HepG2 (cell line): ENCODE data around the gene SPAAR. TPM values are rescaled to one million over a fixed set of nuclear protein-coding genes. Genes with fewer than 3 reads are reported as not detected.
A peak's percentile ranks its signal among the peaks of the same experiment; 100 is the strongest.

ENCODE experiments used
- CBFB ChIP-seq: sonication (generic); formaldehyde crosslinking; IDR thresholded peaks from 2 replicates; pipeline ENCODE4 v1.4.0; 2020; ENCODE audit warnings: missing genetic modification reagents
- EEA1 ChIP-seq: sonication (generic); formaldehyde crosslinking; IDR thresholded peaks from 2 replicates; pipeline ENCODE4 v1.5.1; 2020; ENCODE audit warnings: mild to moderate bottlenecking, missing genetic modification reagents, borderline replicate concordance
- FOXA1 ChIP-seq, 2 experiments: fragments of 450-650 bp in 1 of 2; sonication (generic) in 1 of 2; formaldehyde crosslinking in 1 of 2; IDR thresholded peaks; 2 replicates each; pipeline versions ENCODE4 v1.4.0 to v1.6.1; 2016 to 2020; ENCODE audit warnings: missing genetic modification reagents in 1 of 2
- HOXA3 ChIP-seq: sonication (generic); formaldehyde crosslinking; IDR thresholded peaks from 2 replicates; pipeline ENCODE4 v1.5.0; 2020; ENCODE audit warnings: missing genetic modification reagents
- HOXA9 ChIP-seq: sonication (generic); formaldehyde crosslinking; IDR thresholded peaks from 2 replicates; pipeline ENCODE4 v1.8.1; 2022; ENCODE audit warnings: missing genetic modification reagents, mild to moderate bottlenecking, moderate library complexity, borderline replicate concordance
- ISX ChIP-seq: sonication (generic); formaldehyde crosslinking; conservative IDR thresholded peaks from 2 replicates; pipeline ENCODE4 v1.5.0; 2020; ENCODE audit warnings: missing genetic modification reagents
- MED1 ChIP-seq: sonication (generic); formaldehyde crosslinking; IDR thresholded peaks from 2 replicates; pipeline ENCODE4 v1.4.0; 2020; ENCODE audit warnings: missing genetic modification reagents
- PHF21A ChIP-seq: sonication (generic); formaldehyde crosslinking; IDR thresholded peaks from 2 replicates; pipeline ENCODE4 v1.5.0; 2020; ENCODE audit warnings: mild to moderate bottlenecking, missing genetic modification reagents
- PITX1 ChIP-seq: sonication (generic); formaldehyde crosslinking; IDR thresholded peaks from 2 replicates; pipeline ENCODE4 v1.5.1; 2020; ENCODE audit warnings: mild to moderate bottlenecking, missing genetic modification reagents
- RBFOX2 ChIP-seq: fragments of 200-400 bp; formaldehyde crosslinking; IDR thresholded peaks from 2 replicates; pipeline ENCODE4 v1.6.1; 2017; ENCODE audit warnings: low read depth, mild to moderate bottlenecking, low read length
- SOX5 ChIP-seq: IDR thresholded peaks from 2 replicates; pipeline ENCODE4 v1.6.1; 2016; ENCODE audit warnings: borderline replicate concordance
- SOX6 ChIP-seq, 2 experiments: fragments of 450-650 bp in 1 of 2; sonication (generic) in 1 of 2; formaldehyde crosslinking in 1 of 2; IDR thresholded peaks; 2 replicates each; pipeline versions ENCODE4 v1.4.0 to v1.6.1; 2017 to 2020; ENCODE audit warnings: antibody characterized with exemption in 1 of 2, mild to moderate bottlenecking in 1 of 2, missing genetic modification reagents in 1 of 2
- SSRP1 ChIP-seq: IDR thresholded peaks from 2 replicates; pipeline ENCODE4 v1.6.1; 2016; ENCODE audit warnings: control low read depth
- SYNCRIP ChIP-seq: fragments of 200-400 bp; formaldehyde crosslinking; IDR thresholded peaks from 2 replicates; pipeline ENCODE4 v1.6.1; 2018; ENCODE audit warnings: mild to moderate bottlenecking, low read depth, low read length; ENCODE audit not compliant: insufficient read depth
- TARDBP ChIP-seq: sonication (generic); formaldehyde crosslinking; IDR thresholded peaks from 2 replicates; pipeline ENCODE4 v1.8.0; 2022; ENCODE audit warnings: mild to moderate bottlenecking, missing genetic modification reagents
- ZFP91 ChIP-seq: sonication (generic); formaldehyde crosslinking; IDR thresholded peaks from 2 replicates; pipeline ENCODE4 v1.9.0; 2022; ENCODE audit warnings: missing genetic modification reagents, mild to moderate bottlenecking, borderline replicate concordance
- ZFY ChIP-seq: sonication (generic); formaldehyde crosslinking; IDR thresholded peaks from 2 replicates; pipeline ENCODE4 v1.4.0; 2020; ENCODE audit warnings: missing genetic modification reagents
- ZNF615 ChIP-seq: sonication (generic); formaldehyde crosslinking; IDR thresholded peaks from 2 replicates; pipeline ENCODE4 v1.5.0; 2020; ENCODE audit warnings: mild to moderate bottlenecking, missing genetic modification reagents, borderline replicate concordance
- polyA plus RNA-seq, 8 experiments: library from polyadenylated mRNA; depleted of rRNA in 3 of 8; stranded (reverse) in 7 of 8; unstranded in 1 of 8; fragments of >200 nt; fragmentation: Illumina TruSeq in 4 of 8; extraction: Trizol in 4 of 8; gene quantifications; 2 replicates each; pipeline versions ENCODE4 v1.2.1 to v1.2.3, GENCODE V29; 2011 to 2016; ENCODE audit warnings: low read depth in 4 of 8, missing spikeins in 1 of 8, mixed read lengths in 1 of 8; ENCODE audit not compliant: insufficient read depth in 1 of 8
- total RNA-seq, 5 experiments: library from RNA; depleted of rRNA; stranded (reverse); fragments of >200 nt; fragmentation: Illumina TruSeq; extraction: Trizol; gene quantifications; 2 replicates each; pipeline ENCODE4 v1.2.3, GENCODE V29; 2016; ENCODE audit warnings: low read depth in 1 of 5
- TF ChIP-seq, protein P1 (sequence below): sonication (generic); formaldehyde crosslinking; IDR thresholded peaks from 2 replicates; pipeline ENCODE4 v1.4.0; 2020; ENCODE audit warnings: missing genetic modification reagents, borderline replicate concordance
- TF ChIP-seq, protein P2 (sequence below): sonication (generic); formaldehyde crosslinking; IDR thresholded peaks from 2 replicates; pipeline ENCODE4 v1.4.0; 2020; ENCODE audit warnings: missing genetic modification reagents, borderline replicate concordance

SPAAR gene
- total and polyA plus RNA-seq, 2 of the 13 experiments (the other 11 are each of a cell fraction or from before 2014, with no cell fraction given), result 0.07 TPM; not detected in 1

GRCh38 chr9:35905912-35906679 is 3.2 kb upstream of the SPAAR start, which contains the start of gene HRCT1 (continued):
- peak; percentile 48; the same call in 1 of the 2 replicates for TF ChIP-seq ZFP91 (CRISPR knock-in tag)
- TF ChIP-seq, protein P1, sequence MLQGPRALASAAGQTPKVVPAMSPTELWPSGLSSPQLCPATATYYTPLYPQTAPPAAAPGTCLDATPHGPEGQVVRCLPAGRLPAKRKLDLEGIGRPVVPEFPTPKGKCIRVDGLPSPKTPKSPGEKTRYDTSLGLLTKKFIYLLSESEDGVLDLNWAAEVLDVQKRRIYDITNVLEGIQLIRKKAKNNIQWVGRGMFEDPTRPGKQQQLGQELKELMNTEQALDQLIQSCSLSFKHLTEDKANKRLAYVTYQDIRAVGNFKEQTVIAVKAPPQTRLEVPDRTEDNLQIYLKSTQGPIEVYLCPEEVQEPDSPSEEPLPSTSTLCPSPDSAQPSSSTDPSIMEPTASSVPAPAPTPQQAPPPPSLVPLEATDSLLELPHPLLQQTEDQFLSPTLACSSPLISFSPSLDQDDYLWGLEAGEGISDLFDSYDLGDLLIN (CRISPR knock-in tag), result no peak
- TF ChIP-seq SOX5 (CRISPR knock-in tag), result peak; percentile 63; the same call in 1 of the 2 replicates
- TF ChIP-seq ISX (CRISPR knock-in tag), result no peak
- TF ChIP-seq ZFY, result peak; percentile 60; the same call in 1 of the 2 replicates
- TF ChIP-seq HOXA9 (CRISPR knock-in tag), result no peak
- TF ChIP-seq TARDBP (CRISPR knock-in tag), result peak; percentile 55; the same call in 1 of the 2 replicates
- TF ChIP-seq FOXA1 (IDR thresholded peaks at IDR 0.05), result no peak
- peak; percentile 50 for TF ChIP-seq FOXA1 (CRISPR knock-in tag; IDR thresholded peaks at IDR 0.05)
- TF ChIP-seq, protein P2, sequence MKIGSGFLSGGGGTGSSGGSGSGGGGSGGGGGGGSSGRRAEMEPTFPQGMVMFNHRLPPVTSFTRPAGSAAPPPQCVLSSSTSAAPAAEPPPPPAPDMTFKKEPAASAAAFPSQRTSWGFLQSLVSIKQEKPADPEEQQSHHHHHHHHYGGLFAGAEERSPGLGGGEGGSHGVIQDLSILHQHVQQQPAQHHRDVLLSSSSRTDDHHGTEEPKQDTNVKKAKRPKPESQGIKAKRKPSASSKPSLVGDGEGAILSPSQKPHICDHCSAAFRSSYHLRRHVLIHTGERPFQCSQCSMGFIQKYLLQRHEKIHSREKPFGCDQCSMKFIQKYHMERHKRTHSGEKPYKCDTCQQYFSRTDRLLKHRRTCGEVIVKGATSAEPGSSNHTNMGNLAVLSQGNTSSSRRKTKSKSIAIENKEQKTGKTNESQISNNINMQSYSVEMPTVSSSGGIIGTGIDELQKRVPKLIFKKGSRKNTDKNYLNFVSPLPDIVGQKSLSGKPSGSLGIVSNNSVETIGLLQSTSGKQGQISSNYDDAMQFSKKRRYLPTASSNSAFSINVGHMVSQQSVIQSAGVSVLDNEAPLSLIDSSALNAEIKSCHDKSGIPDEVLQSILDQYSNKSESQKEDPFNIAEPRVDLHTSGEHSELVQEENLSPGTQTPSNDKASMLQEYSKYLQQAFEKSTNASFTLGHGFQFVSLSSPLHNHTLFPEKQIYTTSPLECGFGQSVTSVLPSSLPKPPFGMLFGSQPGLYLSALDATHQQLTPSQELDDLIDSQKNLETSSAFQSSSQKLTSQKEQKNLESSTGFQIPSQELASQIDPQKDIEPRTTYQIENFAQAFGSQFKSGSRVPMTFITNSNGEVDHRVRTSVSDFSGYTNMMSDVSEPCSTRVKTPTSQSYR (CRISPR knock-in tag), result no peak
- TF ChIP-seq EEA1 (CRISPR knock-in tag), result no peak
- TF ChIP-seq SSRP1 (CRISPR knock-in tag), result no peak
- peak; percentile 46; the same call in 1 of the 2 replicates for TF ChIP-seq MED1 (CRISPR knock-in tag)
- no peak for TF ChIP-seq ZNF615 (CRISPR knock-in tag)
- TF ChIP-seq SYNCRIP, result no peak
- TF ChIP-seq RBFOX2, result no peak
- peak; percentile 58 for TF ChIP-seq HOXA3 (CRISPR knock-in tag)
- no peak for TF ChIP-seq SOX6 (IDR thresholded peaks at IDR 0.05)
- TF ChIP-seq SOX6 (CRISPR knock-in tag; IDR thresholded peaks at IDR 0.05), result no peak; the same call in 1 of the 2 replicates
- peak; percentile 27; the same call in 1 of the 2 replicates for TF ChIP-seq PHF21A
- peak; percentile 68; the same call in 1 of the 2 replicates for TF ChIP-seq PITX1
- peak; percentile 93 for TF ChIP-seq CBFB
